MG63 (cell line): ENCODE data around the gene DNHD1. TPM values are rescaled to one million over a fixed set of nuclear protein-coding genes. Genes with fewer than 3 reads are reported as not detected.

ENCODE experiments used
- DNase-seq: peaks from one replicate; pipeline ENCODE4 v3.0.0-alpha.2; 2020
- H3K27me3 ChIP-seq: fragments of 250-450 bp; sonication (Bioruptor Pico); 2 replicates; pipeline ENCODE4 v1.5.1; 2020; ENCODE audit warnings: mild to moderate bottlenecking, moderate library complexity
- H3K36me3 ChIP-seq: fragments of 250-450 bp; sonication (Bioruptor Pico); 2 replicates; pipeline ENCODE4 v1.5.1; 2020; ENCODE audit warnings: mild to moderate bottlenecking, moderate library complexity
- H3K4me3 ChIP-seq: fragments of 250-450 bp; sonication (Bioruptor Pico); 2 replicates; pipeline ENCODE4 v1.5.1; 2020; ENCODE audit warnings: mild to moderate bottlenecking, moderate library complexity
- H3K9me3 ChIP-seq: fragments of 250-450 bp; sonication (Bioruptor Pico); 2 replicates; pipeline ENCODE4 v1.5.1; 2020; ENCODE audit warnings: mild to moderate bottlenecking, moderate library complexity
- total RNA-seq: library from RNA; depleted of rRNA; stranded (reverse); fragments of >200 nt; shearing (Covaris generic); gene quantifications from 2 replicates; pipeline ENCODE4 v1.2.3, GENCODE V29; 2014; ENCODE audit warnings: low replicate concordance; rRNA removed

Gene DNHD1, protein sequence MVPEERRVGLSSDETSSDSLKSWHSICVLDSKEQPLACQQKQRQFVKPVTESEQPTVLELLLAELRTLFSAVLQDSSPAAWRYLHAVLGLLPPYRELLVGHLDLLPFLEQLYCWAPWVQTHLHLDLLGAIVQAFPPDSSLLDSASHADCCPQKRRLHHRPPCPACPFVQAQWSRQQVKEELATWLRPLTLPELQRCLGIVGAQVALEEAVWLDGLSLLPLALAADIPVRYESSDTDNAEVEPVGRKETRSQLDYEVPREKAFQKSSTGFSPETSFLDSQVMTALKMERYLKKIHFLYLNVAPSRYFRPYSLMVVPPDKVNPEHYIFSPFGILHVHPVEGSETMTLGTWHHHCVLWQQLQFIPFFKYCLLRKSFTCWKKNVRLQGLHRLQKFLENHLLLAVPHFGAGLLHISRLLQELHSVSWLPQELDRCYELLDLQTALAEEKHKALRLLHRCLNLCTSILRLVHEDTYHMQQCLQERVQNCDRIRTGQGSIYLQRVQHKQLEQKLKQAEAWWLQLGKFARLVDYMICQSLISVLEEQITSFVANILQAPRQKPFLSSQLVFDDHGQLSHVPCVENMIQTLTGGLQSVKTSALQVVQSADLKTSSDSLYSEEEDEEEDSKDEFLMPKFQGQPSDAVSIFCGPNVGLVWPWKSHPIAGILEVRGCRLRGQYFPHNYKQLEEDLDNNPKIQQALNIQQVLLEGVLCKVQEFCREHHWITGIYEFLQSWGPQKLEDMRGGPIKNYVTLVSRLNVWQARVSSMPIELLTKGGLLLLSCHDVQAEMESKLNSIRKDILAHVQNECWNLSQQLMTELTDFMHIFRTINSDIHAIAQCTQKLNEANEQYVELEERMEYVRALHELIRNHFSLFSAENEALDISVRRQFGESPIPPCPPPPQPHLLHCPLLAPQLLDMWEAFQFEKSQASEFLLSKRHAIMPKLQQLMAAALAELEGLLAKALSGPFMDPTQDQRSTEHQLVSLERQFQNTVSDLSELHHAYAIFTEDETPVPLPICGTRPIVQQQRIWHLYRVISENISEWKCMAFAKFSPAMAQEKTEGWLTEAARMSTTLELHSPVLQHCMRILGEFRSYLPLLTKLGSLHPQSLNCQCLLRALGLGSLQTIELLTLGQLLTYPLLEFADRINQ (N-terminal part only)
- 5.1 and 9.1 TPM in 2 replicates for total RNA-seq

GRCh38 chr11:6497069-6497839 is at the start of gene DNHD1:
TSS of gene DNHD1 (plus strand) at chr11:6497280. CDS start at chr11:6498216, 936 bp downstream.
- Histone ChIP-seq H3K4me3 (no peak within 1 kb of the TSS), H3K9me3 (no peaks in the 10 kb centered on the region)

GRCh38 chr11:6448574-6448973 is 48.5 kb upstream of the DNHD1 start:
- Histone ChIP-seq H3K27me3 (no peaks in the 10 kb centered on the region), H3K36me3 (peaks cover 12% of the 10 kb centered on the region), H3K9me3 (no peaks in the 10 kb centered on the region), H3K4me3 (no peak overlapping the region)
- no peak for DNase-seq

More at GRCh38 chr11:6497069-6497839, at the start of gene DNHD1:
- DNase-seq, result no peak
- H3K36me3 ChIP-seq, result peaks cover 35% of the 10 kb centered on the region
- H3K27me3 ChIP-seq, result no peaks in the 10 kb centered on the region

DNA sequence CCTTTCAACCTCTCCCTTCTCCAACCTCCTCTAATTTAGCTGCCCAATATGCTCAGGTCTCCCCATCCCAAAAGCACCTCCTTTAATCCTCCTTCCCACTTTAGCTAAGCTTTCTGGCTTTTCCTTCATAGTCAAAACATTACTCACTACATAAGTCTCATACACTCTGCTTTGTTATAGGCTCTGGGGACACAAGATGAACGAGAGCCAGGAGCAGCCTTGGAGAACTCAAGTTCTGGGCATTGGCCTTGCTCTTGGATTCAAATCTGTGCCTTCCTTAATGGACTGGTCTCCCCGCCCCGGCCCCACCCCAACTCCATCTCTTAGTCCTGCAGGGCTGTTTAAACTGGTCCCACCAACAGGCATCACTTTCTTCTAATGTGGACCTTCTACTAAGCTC is 44.9 kb upstream of the DNHD1 start:
- H3K36me3 ChIP-seq, result peaks cover 12% of the 10 kb centered on the region
- peak; percentile 27 for DNase-seq
- H3K27me3 ChIP-seq, result no peaks in the 10 kb centered on the region
- no peak overlapping the region for H3K4me3 ChIP-seq
- no peaks in the 10 kb centered on the region for H3K9me3 ChIP-seq

DNA sequence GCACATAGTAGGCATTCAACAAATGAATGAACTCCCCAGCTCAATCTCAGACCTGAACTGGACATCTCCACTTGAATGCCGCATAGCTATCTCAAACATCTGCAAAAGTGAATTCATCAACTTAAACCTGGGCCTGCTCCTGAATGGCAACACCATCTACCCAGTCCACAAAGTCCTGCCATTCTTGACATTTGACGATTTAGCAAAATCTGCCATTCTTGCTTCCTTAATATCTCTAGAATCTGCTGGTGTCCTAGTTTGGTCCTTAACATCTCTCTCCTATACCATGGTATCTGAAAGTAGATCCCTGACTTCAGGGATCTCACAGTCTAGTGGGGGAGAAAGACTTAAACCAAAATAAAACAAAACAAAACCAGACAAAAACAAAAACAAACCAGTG is 43.9 kb upstream of the DNHD1 start:
- H3K27me3 ChIP-seq, result no peaks in the 10 kb centered on the region
- H3K9me3 ChIP-seq, result no peaks in the 10 kb centered on the region
- no peak overlapping the region for H3K4me3 ChIP-seq
- peaks cover 12% of the 10 kb centered on the region for H3K36me3 ChIP-seq
- DNase-seq, result no peak

DNA sequence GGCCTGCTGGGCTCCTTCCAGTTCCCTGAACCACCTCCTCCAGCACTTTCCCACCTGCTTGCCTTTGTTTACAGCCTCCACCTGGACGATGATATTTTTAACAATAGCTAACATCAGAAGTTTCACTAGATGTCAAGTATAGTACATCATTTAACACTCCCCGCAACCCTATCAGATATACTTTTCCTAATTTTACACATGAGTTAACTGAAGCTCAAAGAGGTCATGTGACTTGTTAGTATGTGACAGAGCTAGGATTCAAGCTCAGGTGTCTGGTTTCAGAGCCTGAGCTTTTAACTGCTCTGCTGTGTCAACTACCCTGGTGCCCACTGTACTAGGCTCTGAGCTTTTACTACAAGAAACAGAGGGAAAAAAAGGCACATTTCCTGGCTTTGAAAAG is 42.0 kb upstream of the DNHD1 start:
- Histone ChIP-seq H3K27me3 (no peaks in the 10 kb centered on the region), H3K4me3 (no peak overlapping the region), H3K36me3 (peaks cover 12% of the 10 kb centered on the region), H3K9me3 (no peaks in the 10 kb centered on the region)
- DNase-seq, result no peak

GRCh38 chr11:6456361-6457073 is 40.6 kb upstream of the DNHD1 start:
- H3K4me3 ChIP-seq, result no peak overlapping the region
- no peak for DNase-seq
- no peaks in the 10 kb centered on the region for H3K27me3 ChIP-seq
- H3K36me3 ChIP-seq, result peaks cover 6% of the 10 kb centered on the region
- H3K9me3 ChIP-seq, result no peaks in the 10 kb centered on the region

GRCh38 chr11:6457581-6458320 is 39.3 kb upstream of the DNHD1 start:
- H3K27me3 ChIP-seq, result no peaks in the 10 kb centered on the region
- H3K9me3 ChIP-seq, result no peaks in the 10 kb centered on the region
- H3K36me3 ChIP-seq, result peaks cover 3% of the 10 kb centered on the region
- H3K4me3 ChIP-seq, result no peak overlapping the region
- no peak for DNase-seq

GRCh38 chr11:6458352-6459098 is 38.6 kb upstream of the DNHD1 start:
- Histone ChIP-seq H3K27me3 (no peaks in the 10 kb centered on the region), H3K36me3 (no peaks in the 10 kb centered on the region; the same call in 1 of the 2 replicates), H3K9me3 (no peaks in the 10 kb centered on the region), H3K4me3 (no peak overlapping the region)
- DNase-seq, result no peak

- Histone ChIP-seq H3K9me3 (no peaks in the 10 kb centered on the region), H3K4me3 (no peak overlapping the region), H3K36me3 (no peaks in the 10 kb centered on the region; the same call in 1 of the 2 replicates), H3K27me3 (no peaks in the 10 kb centered on the region)
- no peak for DNase-seq
These were observed 38.0 kb upstream of the DNHD1 start for GRCh38 chr11:6459099-6459450.

DNA sequence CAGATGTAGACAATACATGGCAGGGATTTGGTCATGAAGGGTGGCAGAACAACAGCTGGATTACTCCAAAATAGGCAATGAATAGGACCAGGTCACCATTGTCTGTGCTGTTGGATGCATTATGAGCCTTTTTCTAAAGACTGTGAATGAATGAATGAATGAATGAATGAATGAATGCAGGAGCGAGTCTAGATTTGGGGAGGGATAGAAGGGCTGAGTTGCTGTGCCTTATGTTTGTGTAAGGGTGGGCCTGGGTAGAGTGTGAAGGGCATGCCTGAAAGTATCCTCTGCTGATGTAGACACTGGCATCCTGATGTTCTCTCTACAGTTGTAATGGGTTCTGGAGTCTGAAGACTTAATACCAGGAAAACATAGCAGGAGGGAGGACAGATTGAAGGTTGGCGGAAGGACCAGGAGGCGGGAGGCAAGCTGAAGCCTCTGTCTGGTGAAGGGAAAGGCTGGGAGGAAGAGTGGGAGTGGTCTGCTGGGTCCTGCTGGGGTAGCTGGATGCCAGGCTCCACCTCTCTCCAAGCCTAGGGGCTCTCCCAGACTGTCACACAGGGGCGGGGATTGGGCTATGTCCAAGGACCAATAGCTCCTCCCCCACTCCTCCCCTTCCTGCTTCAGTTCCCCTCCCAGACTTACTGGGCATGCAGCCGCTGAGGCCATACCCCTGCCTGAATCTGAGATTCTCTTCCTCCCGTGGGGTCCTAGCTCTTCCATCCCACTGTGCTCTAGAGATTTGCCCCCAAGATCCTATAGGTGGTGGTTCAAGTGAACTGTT is 28.2 kb upstream of the DNHD1 start:
- Histone ChIP-seq H3K36me3 (no peaks in the 10 kb centered on the region; the same call in 1 of the 2 replicates), H3K4me3 (no peak overlapping the region), H3K9me3 (no peaks in the 10 kb centered on the region), H3K27me3 (no peaks in the 10 kb centered on the region)
- peak; percentile 59 for DNase-seq

DNA sequence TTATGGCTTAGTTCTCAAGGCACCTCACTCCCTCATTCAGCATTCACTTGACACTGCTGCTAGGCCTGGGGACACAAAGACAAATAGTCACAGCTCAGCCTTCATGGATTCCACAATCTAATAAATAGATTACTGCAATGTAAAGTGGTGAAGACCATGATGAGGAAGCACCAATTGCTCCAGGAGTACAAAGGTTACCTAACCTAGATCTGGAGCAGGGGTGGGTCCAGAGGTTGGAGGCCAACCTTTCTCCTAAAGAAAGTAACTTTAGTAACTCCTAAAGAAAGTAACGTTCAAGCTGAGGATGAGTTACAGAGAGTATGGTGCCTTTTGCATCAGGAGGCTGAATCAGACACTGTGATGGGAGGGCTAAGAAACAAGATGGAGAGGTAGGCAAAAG is 27.5 kb upstream of the DNHD1 start:
- H3K4me3 ChIP-seq, result no peak overlapping the region
- no peaks in the 10 kb centered on the region for H3K27me3 ChIP-seq
- H3K36me3 ChIP-seq, result no peaks in the 10 kb centered on the region; the same call in 1 of the 2 replicates
- H3K9me3 ChIP-seq, result no peaks in the 10 kb centered on the region
- no peak for DNase-seq

GRCh38 chr11:6472934-6473333 is 24.1 kb upstream of the DNHD1 start:
- Histone ChIP-seq H3K36me3 (peaks cover 10% of the 10 kb centered on the region), H3K27me3 (no peaks in the 10 kb centered on the region), H3K9me3 (no peaks in the 10 kb centered on the region), H3K4me3 (peak overlapping the region; percentile 81)
- no peak for DNase-seq

GRCh38 chr11:6473451-6474412 is 23.3 kb upstream of the DNHD1 start, which contains the start of gene TRIM3:
TSS of gene TRIM3 (minus strand) at chr11:6473941. CDS start at chr11:6465695, 8,246 bp downstream.
- Histone ChIP-seq H3K4me3 (peak within 1 kb of the TSS; percentile 81), H3K9me3 (no peaks in the 10 kb centered on the region), H3K36me3 (peaks cover 18% of the 10 kb centered on the region), H3K27me3 (no peaks in the 10 kb centered on the region)
- peak; percentile 92 for DNase-seq
